Measurements from ENCODE around the gene GATA2.

DNA sequence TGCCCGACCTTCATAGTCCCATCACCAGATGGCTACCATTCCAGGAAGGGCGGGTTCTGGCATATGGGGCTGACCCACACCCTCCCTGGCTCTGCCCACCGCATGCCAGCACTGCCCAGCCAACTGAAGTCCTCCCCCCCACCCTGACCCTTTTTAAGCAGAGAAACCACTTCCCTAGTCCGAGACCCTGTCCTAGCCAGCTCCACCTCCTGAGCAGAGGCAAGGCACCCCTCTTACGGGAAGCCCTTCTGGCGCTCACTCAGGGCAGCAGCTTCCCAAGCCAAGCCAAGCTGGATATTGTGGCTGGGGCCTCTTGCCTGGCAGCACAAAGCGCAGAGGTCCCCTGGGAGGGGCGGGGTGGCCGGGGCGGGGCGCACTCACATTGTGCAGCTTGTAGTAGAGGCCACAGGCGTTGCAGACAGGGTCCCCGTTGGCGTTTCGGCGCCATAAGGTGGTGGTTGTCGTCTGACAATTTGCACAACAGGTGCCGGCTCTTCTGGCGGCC, 11.5 kb downstream of the GATA2 start:
- no peak for TF ChIP-seq POLR2A (IDR thresholded peaks at IDR 0.05; ENCODE audit: low read depth, low read length)
- no peak for TF ChIP-seq POLR2AphosphoS5 (IDR thresholded peaks at IDR 0.05; ENCODE audit: low read depth, low read length)

All from GM12891 (cell line).